Kidney (tissue), 14 donors: Measurements from ENCODE around the gene HOXA2. TPM values are rescaled to one million over a fixed set of nuclear protein-coding genes. Genes with fewer than 3 reads are reported as not detected.

ENCODE experiments used
- DNase-seq, 5 donors: peaks; one replicate each; pipeline ENCODE4 v3.0.0-alpha.2; 2013 to 2020
- FAIRE-seq: peaks from 2 replicates; lab custom pipeline; 2012; peaks lifted over from hg19 to GRCh38; lab: Jason Lieb, UNC
- H3K27ac ChIP-seq, 2 donors: one replicate each; pipeline ENCODE4 v1.7.0; 2013; ENCODE audit warnings: low read depth in 2 of 2, low read length in 2 of 2, inconsistent platforms in 1 of 2
- H3K27me3 ChIP-seq: one replicate; pipeline ENCODE4 v1.7.1; 2013; ENCODE audit warnings: low read length, inconsistent platforms; ENCODE audit not compliant: control insufficient read depth, insufficient read depth
- H3K36me3 ChIP-seq, 3 donors: one replicate each; pipeline versions ENCODE4 v1.7.0 to v1.7.1; 2013; ENCODE audit warnings: low read length in 3 of 3, control low read depth in 1 of 3, inconsistent platforms in 1 of 3; ENCODE audit not compliant: insufficient read depth in 3 of 3, control insufficient read depth in 2 of 3
- H3K4me1 ChIP-seq, 3 donors: one replicate each; pipeline versions ENCODE4 v1.7.0 to v1.7.1; 2013; ENCODE audit warnings: low read length in 3 of 3, inconsistent platforms in 1 of 3, low read depth in 1 of 3; ENCODE audit not compliant: control insufficient read depth in 2 of 3, insufficient read depth in 2 of 3
- H3K4me3 ChIP-seq, 3 donors: one replicate each; pipeline versions ENCODE4 v1.7.0 to v1.8.1; 2013; ENCODE audit warnings: low read length in 3 of 3, control low read depth in 1 of 3, inconsistent platforms in 1 of 3
- H3K9ac ChIP-seq, 3 donors: one replicate each; pipeline versions ENCODE4 v1.7.0 to v1.7.1; 2013; ENCODE audit warnings: low read length in 3 of 3, control low read depth in 1 of 3, inconsistent platforms in 1 of 3
- H3K9me3 ChIP-seq, 3 donors: one replicate each; pipeline versions ENCODE4 v1.7.0 to v1.7.1; 2013; ENCODE audit warnings: low read length in 3 of 3, control low read depth in 1 of 3, inconsistent platforms in 1 of 3; ENCODE audit not compliant: control insufficient read depth in 2 of 3, insufficient read depth in 1 of 3
- CTCF ChIP-seq: IDR thresholded peaks from 3 replicates; pipeline ENCODE4 v1.5.1; 2012; ENCODE audit warnings: mild to moderate bottlenecking, moderate library complexity, borderline replicate concordance; ENCODE audit not compliant: insufficient read depth; ENCODE audit errors: extremely low read depth
- intact Hi-C: fragments of 100-400 bp; cut with DNase I; formaldehyde crosslinking; loops from one replicate; pipeline ENCODE4 v1.11.1; 2022
- polyA plus RNA-seq: library from polyadenylated mRNA; stranded (reverse); fragments of 350-450 nt; fragmentation: Illumina TruSeq; extraction: RNeasy Lipid Tissue Mini Kit (QIAGEN cat#74804); gene quantifications from one replicate; pipeline ENCODE4 v1.2.3, GENCODE V29; 2014; ENCODE audit warnings: low read depth, low replicate concordance; ENCODE audit not compliant: insufficient read depth
- total RNA-seq: library from RNA; stranded (reverse); fragmentation: NEBNext Ultra II Directional; extraction: Animal tissue kit (Norgen Biotek cat#: 25700); gene quantifications from one replicate; pipeline ENCODE4 v1.2.1, GENCODE V29; 2021
- donor health status: control.
- donor health status: control.
- donor health status: control.
- donor health status: control.
- donor health status: control.
- donor health status: DM: yes; HTN: yes; CAD: no.
- donor health status: Normal renal cell carcinoma (clear cell type).

Gene HOXA2
- total and polyA plus RNA-seq, 2 donors from 2014 or later: 1.3 to 2.9 TPM

GRCh38 chr7:27123007-27123476 is 20.6 kb upstream of the HOXA2 start:
- FAIRE-seq (no peak), DNase-seq (peak in 4 of 5 donors; percentile 60 to 76 (median 70))
- Histone ChIP-seq H3K4me1 (peaks cover 39 to 55% (median 41%) of the 10 kb centered on the region in 3 donors), H3K4me3 (peak overlapping the region; percentile 59 to 75 (median 70)), H3K27ac (peak overlapping the region; percentile 88), H3K9me3 (no peaks in the 10 kb centered on the region), H3K36me3 (no peaks in the 10 kb centered on the region), H3K27me3 (no peaks in the 10 kb centered on the region), H3K9ac (peak overlapping the region; percentile 61 to 84 (median 81))
- TF ChIP-seq CTCF: no peak
- intact Hi-C loops: no loop called here

DNA sequence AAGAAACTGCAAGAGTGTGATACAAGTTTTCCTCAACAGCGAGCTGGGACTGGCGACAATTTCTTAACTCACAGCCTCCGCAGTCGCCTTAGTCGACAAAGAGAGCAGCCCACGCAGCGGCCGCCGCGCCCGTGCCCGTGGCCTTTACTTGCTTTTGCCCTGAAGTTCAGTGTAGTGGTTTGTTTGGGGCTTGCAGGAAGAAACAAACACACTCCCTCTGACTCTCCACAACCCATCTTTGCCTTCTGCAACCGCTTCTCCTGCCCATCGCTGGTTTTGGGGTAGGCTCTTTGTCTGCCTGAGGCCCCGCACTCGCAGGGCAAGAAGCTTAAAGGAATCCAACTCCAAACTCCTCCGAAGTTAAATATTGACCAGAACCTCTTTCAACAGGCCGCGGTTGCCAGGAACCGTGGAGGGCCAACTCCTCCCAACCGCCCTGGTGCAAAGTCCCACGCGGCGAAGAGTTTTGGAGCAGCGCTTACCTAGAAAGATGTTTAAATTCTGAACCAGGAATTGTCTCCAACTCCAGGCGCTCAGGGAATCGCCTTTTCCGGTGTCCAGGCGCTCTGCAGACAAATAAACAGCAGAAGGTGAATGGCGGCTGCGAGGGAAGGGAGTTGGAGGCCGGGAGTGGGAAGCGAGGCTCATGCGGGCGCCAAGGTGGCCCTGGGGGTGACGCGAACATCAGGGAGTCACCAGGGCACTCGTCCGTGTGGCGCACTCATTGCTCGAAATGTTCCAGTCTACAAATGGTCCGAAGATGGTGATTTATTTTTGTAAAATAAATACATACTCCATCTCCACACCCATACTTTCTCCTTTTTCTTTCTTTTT is 19.8 kb upstream of the HOXA2 start:
- DNase-seq: peak; percentile 82 to 90 (median 84)
- Histone ChIP-seq H3K36me3 (no peaks in the 10 kb centered on the region), H3K9me3 (no peaks in the 10 kb centered on the region), H3K27me3 (no peaks in the 10 kb centered on the region), H3K4me3 (peak overlapping the region; percentile 59 to 75 (median 70)), H3K9ac (peak overlapping the region; percentile 61 to 84 (median 81)), H3K4me1 (peaks cover 32 to 48% (median 41%) of the 10 kb centered on the region in 3 donors), H3K27ac (peak overlapping the region; percentile 88)
- no peak for FAIRE-seq
- intact Hi-C loops: no loop called here
- no peak for TF ChIP-seq CTCF

- DNase-seq (peak in 4 of 5 donors; percentile 57 to 91 (median 75)), FAIRE-seq (no peak)
- no peak for TF ChIP-seq CTCF
- Histone ChIP-seq H3K9ac (peak overlapping the region; percentile 8 to 84 (median 81)), H3K9me3 (no peaks in the 10 kb centered on the region), H3K36me3 (peaks cover 0 to 2% (median 0%) of the 10 kb centered on the region in 3 donors), H3K27me3 (no peaks in the 10 kb centered on the region), H3K27ac (peak overlapping the region; percentile 88), H3K4me1 (peaks cover 26 to 46% (median 38%) of the 10 kb centered on the region in 3 donors), H3K4me3 (peak overlapping the region; percentile 47 to 75 (median 59))
- intact Hi-C loops: no loop called here
Measured at GRCh38 chr7:27121684-27122076, 19.2 kb upstream of the HOXA2 start.
